ENCODE data around the gene KRT23. TPM values are rescaled to one million over a fixed set of nuclear protein-coding genes. Genes with fewer than 3 reads are reported as not detected.

The KRT23 gene
- total and polyA plus RNA-seq, 2 of the 13 experiments (the other 11 are each of a cell fraction or from before 2014, with no cell fraction given), result 24.7 to 51.1 TPM

DNA sequence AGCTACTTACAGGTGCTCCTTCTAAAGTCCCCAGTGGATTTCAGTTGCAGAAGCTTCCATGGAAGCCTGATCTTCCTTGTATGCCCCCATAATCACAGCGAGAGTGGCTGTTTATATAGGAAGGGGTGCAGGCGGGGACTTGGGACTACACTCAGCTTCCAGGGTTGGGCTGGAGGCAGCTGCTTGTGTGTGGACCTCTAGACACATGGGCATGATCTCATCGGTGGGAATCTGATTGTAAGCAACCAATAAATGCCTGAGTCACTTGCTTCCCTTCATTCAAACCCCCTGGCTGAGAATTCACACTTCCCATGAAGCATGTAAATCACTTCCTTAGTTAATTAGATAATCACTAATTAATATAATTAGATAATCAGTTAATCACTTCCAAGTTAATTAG is 51.4 kb downstream of the KRT23 start:
- no peaks in the 10 kb centered on the region for H4K20me1 ChIP-seq (ENCODE audit: insufficient read depth, low read length)
- POLR2A ChIA-PET, result no interaction called here
- 16% methylated on average over 3 of the region's 3 CpGs for WGBS (ENCODE audit: low lambda C conversion rate)
- in situ Hi-C loops (cut with HindIII; ENCODE audit: extremely low pct_ligation_motif_present, low pct_unique_long_range_greater_than_20kb), result no loop called here
- H3K36me3 ChIP-seq (replicated peaks in 1 of 2; ENCODE audit: control insufficient read depth in 1 of 2, insufficient read depth in 2 of 2, low read length in 2 of 2), result no peaks in the 10 kb centered on the region
- no peak for TF ChIP-seq ZNF772 (CRISPR knock-in tag; IDR thresholded peaks at IDR 0.05)
- no peak for TF ChIP-seq ZMYM4 (CRISPR knock-in tag; IDR thresholded peaks at IDR 0.05)
- TF ChIP-seq SYNCRIP (IDR thresholded peaks at IDR 0.05; ENCODE audit: insufficient read depth, low read depth, low read length), result no peak
- no peak for TF ChIP-seq GTF3A (CRISPR knock-in tag; conservative IDR thresholded peaks at IDR 0.05)
- TF ChIP-seq ATF7-NPFF (CRISPR knock-in tag; IDR thresholded peaks at IDR 0.05; ENCODE audit: low read depth), result no peak
- TF ChIP-seq ZMAT3 (CRISPR knock-in tag; conservative IDR thresholded peaks at IDR 0.05), result no peak
- TF ChIP-seq, protein P1, sequence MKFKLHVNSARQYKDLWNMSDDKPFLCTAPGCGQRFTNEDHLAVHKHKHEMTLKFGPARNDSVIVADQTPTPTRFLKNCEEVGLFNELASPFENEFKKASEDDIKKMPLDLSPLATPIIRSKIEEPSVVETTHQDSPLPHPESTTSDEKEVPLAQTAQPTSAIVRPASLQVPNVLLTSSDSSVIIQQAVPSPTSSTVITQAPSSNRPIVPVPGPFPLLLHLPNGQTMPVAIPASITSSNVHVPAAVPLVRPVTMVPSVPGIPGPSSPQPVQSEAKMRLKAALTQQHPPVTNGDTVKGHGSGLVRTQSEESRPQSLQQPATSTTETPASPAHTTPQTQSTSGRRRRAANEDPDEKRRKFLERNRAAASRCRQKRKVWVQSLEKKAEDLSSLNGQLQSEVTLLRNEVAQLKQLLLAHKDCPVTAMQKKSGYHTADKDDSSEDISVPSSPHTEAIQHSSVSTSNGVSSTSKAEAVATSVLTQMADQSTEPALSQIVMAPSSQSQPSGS (CRISPR knock-in tag; IDR thresholded peaks at IDR 0.05), result no peak
- no peak for TF ChIP-seq ZNF3 (CRISPR knock-in tag; IDR thresholded peaks at IDR 0.05)
- TF ChIP-seq PRPF4 (IDR thresholded peaks at IDR 0.05; ENCODE audit: low read depth, low read length, poor library complexity, severe bottlenecking), result no peak
- TF ChIP-seq NFE2 (CRISPR knock-in tag; IDR thresholded peaks at IDR 0.05), result no peak
- no peak for TF ChIP-seq REPIN1 (CRISPR knock-in tag; IDR thresholded peaks at IDR 0.05; ENCODE audit: borderline replicate concordance, low read depth)
- TF ChIP-seq ZNF263 (CRISPR knock-in tag; IDR thresholded peaks at IDR 0.05), result no peak
- TF ChIP-seq ISL2 (CRISPR knock-in tag; IDR thresholded peaks at IDR 0.05), result no peak
- no peak for TF ChIP-seq ZBTB7B (CRISPR knock-in tag; IDR thresholded peaks at IDR 0.05)
- TF ChIP-seq ZNF766 (CRISPR knock-in tag; IDR thresholded peaks at IDR 0.05; ENCODE audit: borderline replicate concordance), result no peak
- TF ChIP-seq, protein P2, sequence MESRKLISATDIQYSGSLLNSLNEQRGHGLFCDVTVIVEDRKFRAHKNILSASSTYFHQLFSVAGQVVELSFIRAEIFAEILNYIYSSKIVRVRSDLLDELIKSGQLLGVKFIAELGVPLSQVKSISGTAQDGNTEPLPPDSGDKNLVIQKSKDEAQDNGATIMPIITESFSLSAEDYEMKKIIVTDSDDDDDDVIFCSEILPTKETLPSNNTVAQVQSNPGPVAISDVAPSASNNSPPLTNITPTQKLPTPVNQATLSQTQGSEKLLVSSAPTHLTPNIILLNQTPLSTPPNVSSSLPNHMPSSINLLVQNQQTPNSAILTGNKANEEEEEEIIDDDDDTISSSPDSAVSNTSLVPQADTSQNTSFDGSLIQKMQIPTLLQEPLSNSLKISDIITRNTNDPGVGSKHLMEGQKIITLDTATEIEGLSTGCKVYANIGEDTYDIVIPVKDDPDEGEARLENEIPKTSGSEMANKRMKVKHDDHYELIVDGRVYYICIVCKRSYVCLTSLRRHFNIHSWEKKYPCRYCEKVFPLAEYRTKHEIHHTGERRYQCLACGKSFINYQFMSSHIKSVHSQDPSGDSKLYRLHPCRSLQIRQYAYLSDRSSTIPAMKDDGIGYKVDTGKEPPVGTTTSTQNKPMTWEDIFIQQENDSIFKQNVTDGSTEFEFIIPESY (CRISPR knock-in tag; IDR thresholded peaks at IDR 0.05), result no peak
- TF ChIP-seq POLR2AphosphoS2 (IDR thresholded peaks at IDR 0.05; ENCODE audit: low read depth, low read length), result no peak
- TF ChIP-seq FOXA1 (IDR thresholded peaks at IDR 0.05), result no peak
- no peak for TF ChIP-seq FOXA1 (CRISPR knock-in tag; IDR thresholded peaks at IDR 0.05)
- TF ChIP-seq ZNF780A (CRISPR knock-in tag; IDR thresholded peaks at IDR 0.05), result no peak
- TF ChIP-seq KDM5B (CRISPR knock-in tag; IDR thresholded peaks at IDR 0.05; ENCODE audit: borderline replicate concordance), result no peak
- intact Hi-C loops (cut with micrococcal nuclease; ENCODE audit: unreplicated experiment), result no loop called here
- CTCF ChIA-PET (ENCODE audit: low intra/inter-chr PET ratio, low total read pairs), result no interaction called here
- no peak overlapping the region for H2AFZ ChIP-seq (ENCODE audit: low read length)
- no peak overlapping the region for H3K4me2 ChIP-seq (ENCODE audit: low read depth, low read length)
- H3K4me1 ChIP-seq (ENCODE audit: insufficient read depth, low read length), result no peaks in the 10 kb centered on the region
- H3K9me3 ChIP-seq (ENCODE audit: low read length), result no peaks in the 10 kb centered on the region
- BruUV-seq (replicated peaks), result no TSS peak
- H3K27ac ChIP-seq (ENCODE audit: extremely low read length, insufficient read depth, low read length), result no peak overlapping the region
- H3K79me2 ChIP-seq (ENCODE audit: insufficient read depth, low read length), result no peaks in the 10 kb centered on the region
- no peak for ATAC-seq
- no peak for FAIRE-seq
- DNase-seq (ENCODE audit: low spot score), result no peak
- H3K27me3 ChIP-seq (ENCODE audit: control insufficient read depth in 1 of 2, insufficient read depth in 2 of 2, low read length in 2 of 2), result peaks cover 0 to 15% of the 10 kb centered on the region in 2 experiments; a peak in 4 of 5 replicates
- no peak overlapping the region for H3K4me3 ChIP-seq (replicated peaks in 1 of 3; ENCODE audit: insufficient read depth in 1 of 3, low read depth in 2 of 3, low read length in 3 of 3)
- H3K9ac ChIP-seq (ENCODE audit: insufficient read depth, low read depth, low read length), result no peak overlapping the region
